PC-9 (cell line): ENCODE data around the gene DNAJA1.

Experiments
- CTCF ChIP-seq: fragments of 200-600 bp; sonication (generic); conservative IDR thresholded peaks from 2 replicates; pipeline ENCODE4 v1.6.1; 2017; ENCODE audit warnings: mixed run types, antibody characterized with exemption, mild to moderate bottlenecking, moderate library complexity
- EZH2 ChIP-seq: fragments of 200-600 bp; sonication (generic); IDR thresholded peaks from 2 replicates; pipeline ENCODE4 v1.8.0; 2017; ENCODE audit warnings: antibody characterized with exemption, low read depth

GRCh38 chr9:33022755-33023154, 2.3 kb upstream of the DNAJA1 start:
- TF ChIP-seq CTCF (no peak), EZH2 (no peak)
